Left renal pelvis (tissue), 4 donors: Measurements from ENCODE around the gene NCS1. TPM values are rescaled to one million over a fixed set of nuclear protein-coding genes. Genes with fewer than 3 reads are reported as not detected.
"Not testable (repeated sequence)": the region's sequence is repeated elsewhere in the genome, so short reads cannot be mapped to it uniquely, and the experiment has no call there.

Source experiments
- DNase-seq, 4 donors: peaks; one replicate each; pipeline ENCODE4 v3.0.0-alpha.2; 2013; ENCODE audit warnings: low read depth in 4 of 4, low spot score in 3 of 4
- polyA plus RNA-seq, 4 donors: library from polyadenylated mRNA; unstranded; fragments of 120-200 nt; gene quantifications; one replicate each; pipeline ENCODE4 v1.2.1, GENCODE V29; 2013; ENCODE audit not compliant: insufficient read length in 4 of 4

NCS1 gene
- polyA plus RNA-seq, 4 donors = 25.9 to 31.8 (median 27.2) TPM

- no peak for DNase-seq
Measured at GRCh38 chr9:130259044-130259443, 86.8 kb downstream of the NCS1 start.

GRCh38 chr9:130260816-130261765 lies 88.9 kb downstream of the NCS1 start:
- DNase-seq = no peak

- no peak for DNase-seq
Measured at GRCh38 chr9:130262061-130262745, 90.0 kb downstream of the NCS1 start.

- no peak for DNase-seq
Measured at GRCh38 chr9:130262771-130263170, 90.6 kb downstream of the NCS1 start.

GRCh38 chr9:130263601-130264413 lies 91.6 kb downstream of the NCS1 start:
- no peak for DNase-seq

GRCh38 chr9:130264414-130265350 lies 92.5 kb downstream of the NCS1 start:
- no peak for DNase-seq

- DNase-seq = no peak
Measured at GRCh38 chr9:130265431-130266235, 93.4 kb downstream of the NCS1 start, which contains the start of gene HMCN2. Gene HMCN2 (plus strand): TSS chr9:130265760. CDS start chr9:130265879, 119 bp downstream.

GRCh38 chr9:130266236-130267098 lies 94.3 kb downstream of the NCS1 start:
- no peak for DNase-seq

GRCh38 chr9:130267930-130268329 lies 95.7 kb downstream of the NCS1 start:
- no peak for DNase-seq

- no peak for DNase-seq
Measured at GRCh38 chr9:130268521-130269211, 96.5 kb downstream of the NCS1 start.

GRCh38 chr9:130271473-130271872 lies 99.3 kb downstream of the NCS1 start:
- no peak for DNase-seq

- DNase-seq = no peak
Measured at GRCh38 chr9:130275156-130275555, 103.0 kb downstream of the NCS1 start.

- no peak for DNase-seq
Measured at GRCh38 chr9:130276121-130276520, 103.9 kb downstream of the NCS1 start.

- no peak for DNase-seq
Measured at GRCh38 chr9:130276955-130277354, 104.8 kb downstream of the NCS1 start.

GRCh38 chr9:130277525-130277924 lies 105.3 kb downstream of the NCS1 start:
- not testable (repeated sequence) for DNase-seq

- no peak for DNase-seq
Measured at GRCh38 chr9:130283539-130284248, 111.5 kb downstream of the NCS1 start.

GRCh38 chr9:130284249-130284625 lies 112.0 kb downstream of the NCS1 start:
- no peak for DNase-seq
